Tracheal epithelial cell (primary cell): ENCODE results near the gene SCAMP5. TPM values are rescaled to one million over a fixed set of nuclear protein-coding genes. Genes with fewer than 3 reads are reported as not detected.

ENCODE experiments used
- total RNA-seq: library from RNA; depleted of rRNA; stranded (reverse); fragments of >200 nt; gene quantifications from 2 replicates; pipeline ENCODE4 v1.2.1, GENCODE V29; 2014

SCAMP5 gene
- 0.72 and 1.9 TPM in 2 replicates for total RNA-seq

DNA sequence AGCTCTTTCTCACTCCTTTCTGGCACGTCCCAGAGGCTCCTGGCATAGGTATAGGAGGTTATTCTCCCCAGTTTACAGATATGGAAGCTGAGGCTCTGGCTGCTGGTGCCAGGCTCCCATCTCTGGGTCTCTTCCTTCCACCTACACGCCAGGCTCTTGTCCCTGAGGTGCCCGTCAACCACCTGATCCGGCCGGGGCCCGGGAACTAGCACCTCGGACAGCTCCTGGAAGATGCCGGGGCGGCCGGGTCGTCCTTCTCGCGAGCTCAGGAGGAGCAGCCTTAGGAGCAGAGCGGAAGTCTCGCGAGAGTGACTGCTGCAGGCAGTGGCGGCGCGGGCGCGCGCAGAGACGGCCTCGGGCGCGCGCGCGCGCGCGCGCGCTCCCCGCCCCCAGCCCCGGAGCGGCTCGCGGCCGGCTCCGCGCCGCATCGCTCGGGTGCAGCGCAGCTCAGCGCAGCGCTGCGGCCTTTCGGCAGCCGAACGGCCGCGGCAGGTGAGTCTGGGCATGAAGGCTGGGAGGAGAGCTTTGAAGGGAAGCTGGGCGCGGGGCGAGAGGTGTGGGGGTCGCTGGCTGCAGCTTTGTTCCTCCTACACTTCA is at the start of gene SCAMP5:
Gene SCAMP5 (plus strand): TSS at position 382 of the 597 bp plus-strand sequence. CDS start 16,277 bp downstream, outside the sequence.

GRCh38 chr15:74956648-74957475 is 38.5 kb upstream of the SCAMP5 start, which contains the start of gene RPP25:
RPP25 (minus strand) TSS chr15:74956772; CDS start chr15:74956583, 189 bp downstream.

GRCh38 chr15:75023181-75023871 is 28.0 kb downstream of the SCAMP5 start, which contains the start of gene PPCDC:
PPCDC (plus strand) TSS chr15:75023590; CDS start chr15:75028319, 4,729 bp downstream.

Other genes with a start within 250 kb of the SCAMP5 start
- gene CYP1A2, start 246.7 kb upstream of the SCAMP5 start, total RNA-seq = not detected in 2 replicates
- 22.4 and 30.1 TPM in 2 replicates for gene CSK, start 213.5 kb upstream of the SCAMP5 start, total RNA-seq
- gene LMAN1L, start 182.7 kb upstream of the SCAMP5 start, total RNA-seq = 0.21 TPM in 1 of 2 replicates, not detected in the other
- gene CPLX3, start 168.9 kb upstream of the SCAMP5 start, total RNA-seq = not detected in 2 replicates
- gene ULK3, start 152.4 kb upstream of the SCAMP5 start, total RNA-seq = 16.9 and 21.5 TPM in 2 replicates
- gene SCAMP2, start 122.2 kb upstream of the SCAMP5 start, total RNA-seq = 24.3 and 37.5 TPM in 2 replicates
- 26.2 and 78.8 TPM in 2 replicates for gene MPI, start 105.5 kb upstream of the SCAMP5 start, total RNA-seq
- 60.2 and 75.5 TPM in 2 replicates for gene FAM219B, start 88.7 kb upstream of the SCAMP5 start, total RNA-seq
- gene COX5A, start 57.5 kb upstream of the SCAMP5 start, total RNA-seq = 40.0 and 46.5 TPM in 2 replicates
- gene RPP25, start 38.8 kb upstream of the SCAMP5 start, total RNA-seq = 6.5 and 15.8 TPM in 2 replicates
- gene PPCDC, start 28.0 kb downstream of the SCAMP5 start, total RNA-seq = 6.4 and 11.8 TPM in 2 replicates
- gene C15orf39, start 206.3 kb downstream of the SCAMP5 start, total RNA-seq = 2.6 and 5.1 TPM in 2 replicates